ENCODE data around the gene SAA1.
A peak's percentile ranks its signal among the peaks of the same experiment; 100 is the strongest.

The SAA1 gene

GRCh38 chr11:18230859-18231258 lies 35.2 kb upstream of the SAA1 start:
- no peak for TF ChIP-seq CTCF (IDR thresholded peaks at IDR 0.05; ENCODE audit: extremely low read depth, insufficient read depth, missing control alignments)
- in situ Hi-C loops (cut with MboI; ENCODE audit: low pct_unique_long_range_greater_than_20kb, low sequenced_read_pairs, unreplicated experiment), result no loop called here
- DNase-seq (ENCODE audit: low spot score), result no peak

DNA sequence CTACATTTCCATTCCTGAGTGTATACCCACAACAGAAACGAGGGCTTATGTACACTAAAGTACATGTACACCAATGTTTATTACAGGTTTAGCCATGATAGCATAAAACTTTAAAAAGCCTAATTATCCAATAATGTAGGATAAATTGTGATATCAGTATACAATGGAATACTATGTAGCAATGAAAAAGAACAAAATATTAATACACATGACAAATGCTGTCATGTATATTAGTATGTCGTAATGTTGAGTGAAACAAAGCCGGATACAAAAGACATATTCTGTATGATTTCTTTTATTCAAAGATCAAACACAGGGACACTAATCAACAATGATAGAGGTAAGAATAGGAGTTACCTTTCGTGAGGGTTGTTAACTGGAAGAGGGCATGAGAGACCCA lies 32.2 kb upstream of the SAA1 start:
- no peak for TF ChIP-seq CTCF (IDR thresholded peaks at IDR 0.05; ENCODE audit: extremely low read depth, insufficient read depth, missing control alignments)
- in situ Hi-C loops (cut with MboI; ENCODE audit: low pct_unique_long_range_greater_than_20kb, low sequenced_read_pairs, unreplicated experiment), result no loop called here
- DNase-seq (ENCODE audit: low spot score), result no peak

- DNase-seq (ENCODE audit: low spot score), result no peak
- in situ Hi-C loops (cut with MboI; ENCODE audit: low pct_unique_long_range_greater_than_20kb, low sequenced_read_pairs, unreplicated experiment), result no loop called here
- no peak for TF ChIP-seq CTCF (IDR thresholded peaks at IDR 0.05; ENCODE audit: extremely low read depth, insufficient read depth, missing control alignments)
These were observed 30.4 kb upstream of the SAA1 start for GRCh38 chr11:18235394-18236334.

- no peak for TF ChIP-seq CTCF (IDR thresholded peaks at IDR 0.05; ENCODE audit: extremely low read depth, insufficient read depth, missing control alignments)
- in situ Hi-C loops (cut with MboI; ENCODE audit: low pct_unique_long_range_greater_than_20kb, low sequenced_read_pairs, unreplicated experiment), result no loop called here
- no peak for DNase-seq (ENCODE audit: low spot score)
These were observed 29.3 kb upstream of the SAA1 start, which contains the start of gene SAA4 for GRCh38 chr11:18236664-18237356. SAA4 (minus strand) TSS chr11:18236802; CDS start chr11:18235926, 876 bp downstream.

GRCh38 chr11:18239655-18240054 lies 26.4 kb upstream of the SAA1 start:
- no peak for TF ChIP-seq CTCF (IDR thresholded peaks at IDR 0.05; ENCODE audit: extremely low read depth, insufficient read depth, missing control alignments)
- no peak for DNase-seq (ENCODE audit: low spot score)
- in situ Hi-C loops (cut with MboI; ENCODE audit: low pct_unique_long_range_greater_than_20kb, low sequenced_read_pairs, unreplicated experiment), result no loop called here

DNA sequence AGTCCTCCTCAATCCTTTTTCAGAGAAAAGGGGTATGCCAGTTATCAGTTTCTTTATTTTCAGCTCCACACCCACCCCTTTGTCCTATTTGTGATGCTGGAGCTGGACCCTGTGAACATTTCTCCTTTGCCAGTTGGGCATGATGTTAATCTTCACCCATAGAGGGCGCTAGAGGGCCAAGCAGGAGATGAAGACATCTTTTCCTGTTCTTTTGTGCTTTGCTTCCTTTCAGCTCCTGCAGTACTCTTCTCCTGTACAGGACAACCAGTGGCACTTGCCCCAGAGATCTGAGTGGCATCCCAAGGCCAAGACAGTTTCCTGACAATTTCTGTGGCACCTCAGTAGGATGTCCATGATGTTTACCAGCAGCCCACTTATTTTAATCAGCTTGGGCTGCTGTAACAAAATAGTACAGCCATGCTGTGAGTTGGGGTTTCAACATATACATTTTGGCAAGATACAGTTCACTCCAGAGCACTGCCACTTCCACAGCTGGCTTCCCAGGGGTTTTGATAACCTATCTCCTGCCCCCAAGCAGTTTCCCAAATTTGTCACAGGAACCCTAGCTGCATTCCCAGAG lies 22.2 kb upstream of the SAA1 start:
- DNase-seq (ENCODE audit: low spot score), result peak; percentile 47
- peak; percentile 87 for TF ChIP-seq CTCF (IDR thresholded peaks at IDR 0.05; ENCODE audit: extremely low read depth, insufficient read depth, missing control alignments)
- in situ Hi-C loops (cut with MboI; ENCODE audit: low pct_unique_long_range_greater_than_20kb, low sequenced_read_pairs, unreplicated experiment), result no loop called here

Measured in GM13977 (cell line).